Ascending aorta (tissue), 2 donors: ENCODE data around the gene FRAT2. TPM values are rescaled to one million over a fixed set of nuclear protein-coding genes. Genes with fewer than 3 reads are reported as not detected.

Experiments used
- DNase-seq, 2 donors: peaks; one replicate each; pipeline ENCODE4 v3.0.0-alpha.2; 2019; ENCODE audit warnings: low spot score in 2 of 2
- H3K27ac ChIP-seq, 2 donors: fragments of 200-600 bp; sonication (generic); one replicate each; pipeline ENCODE4 v1.5.1; 2016 to 2017; ENCODE audit warnings: mild to moderate bottlenecking in 1 of 2
- H3K27me3 ChIP-seq: fragments of 200-600 bp; sonication (generic); one replicate; pipeline ENCODE4 v1.5.1; 2017
- H3K36me3 ChIP-seq, 2 donors: fragments of 200-600 bp; sonication (generic); one replicate each; pipeline ENCODE4 v1.5.1; 2016
- H3K4me1 ChIP-seq, 2 donors: fragments of 200-600 bp; sonication (generic); one replicate each; pipeline ENCODE4 v1.5.1; 2016 to 2017; ENCODE audit warnings: mild to moderate bottlenecking in 1 of 2
- H3K4me3 ChIP-seq, 2 donors: fragments of 200-600 bp; sonication (generic); one replicate each; pipeline ENCODE4 v1.5.1; 2016 to 2017; ENCODE audit warnings: mild to moderate bottlenecking in 1 of 2
- H3K9me3 ChIP-seq, 2 donors: fragments of 200-600 bp; sonication (generic); one replicate each; pipeline ENCODE4 v1.5.1; 2016
- intact Hi-C: fragments of 100-400 bp; cut with DNase I; formaldehyde crosslinking; loops from one replicate; pipeline ENCODE4 v1.15.1; 2023
- total RNA-seq: library from RNA; depleted of rRNA; stranded (reverse); fragments of >200 nt; gene quantifications from one replicate; pipeline ENCODE4 v1.1.0, GENCODE V29; 2016
- TF ChIP-seq, protein P1 (sequence below), 3 experiments: fragments of 200-600 bp in 2 of 3; fragments of 450-650 bp in 1 of 3; sonication (generic) in 2 of 3; IDR thresholded peaks; one replicate each; pipeline ENCODE4 v1.5.1; 2016 to 2019; ENCODE audit warnings: antibody characterized with exemption in 3 of 3, mild to moderate bottlenecking in 1 of 3, moderate library complexity in 1 of 3

The FRAT2 gene
- total RNA-seq, 1 donor from 2014 or later: 32.0 TPM

DNA sequence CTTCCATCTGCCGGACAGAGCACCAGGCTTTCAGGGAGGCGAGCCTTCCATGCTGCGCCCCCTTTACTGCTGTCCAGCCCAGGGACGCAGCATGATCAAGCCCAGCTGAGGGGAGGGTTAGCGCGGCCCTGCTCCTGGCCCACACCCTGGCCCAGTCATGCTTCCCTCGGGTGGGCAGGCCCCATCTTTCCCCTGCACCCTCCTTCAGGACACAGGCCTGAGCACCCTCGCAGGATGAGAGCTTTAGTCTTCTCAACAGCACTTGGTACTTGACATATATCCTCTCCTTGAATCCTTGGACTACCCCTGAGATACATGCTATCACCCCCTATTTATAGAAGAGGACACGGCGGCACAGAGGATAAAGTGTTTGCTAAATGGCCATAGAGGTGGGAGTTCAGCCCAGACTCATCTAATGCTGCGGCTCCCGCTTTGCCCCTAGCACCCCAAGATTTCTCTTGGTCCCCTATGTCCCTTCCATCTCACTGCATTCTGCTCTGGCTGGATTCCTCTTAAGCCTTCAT, 32.7 kb upstream of the FRAT2 start:
- H3K4me1 ChIP-seq: no peaks in the 10 kb centered on the region
- no peaks in the 10 kb centered on the region for H3K9me3 ChIP-seq
- intact Hi-C loops: no loop called here
- no peak overlapping the region for H3K27ac ChIP-seq
- no peak for DNase-seq
- no peak overlapping the region for H3K4me3 ChIP-seq
- H3K36me3 ChIP-seq: peaks cover 25 to 60% of the 10 kb centered on the region in 2 donors
- TF ChIP-seq, protein P1, sequence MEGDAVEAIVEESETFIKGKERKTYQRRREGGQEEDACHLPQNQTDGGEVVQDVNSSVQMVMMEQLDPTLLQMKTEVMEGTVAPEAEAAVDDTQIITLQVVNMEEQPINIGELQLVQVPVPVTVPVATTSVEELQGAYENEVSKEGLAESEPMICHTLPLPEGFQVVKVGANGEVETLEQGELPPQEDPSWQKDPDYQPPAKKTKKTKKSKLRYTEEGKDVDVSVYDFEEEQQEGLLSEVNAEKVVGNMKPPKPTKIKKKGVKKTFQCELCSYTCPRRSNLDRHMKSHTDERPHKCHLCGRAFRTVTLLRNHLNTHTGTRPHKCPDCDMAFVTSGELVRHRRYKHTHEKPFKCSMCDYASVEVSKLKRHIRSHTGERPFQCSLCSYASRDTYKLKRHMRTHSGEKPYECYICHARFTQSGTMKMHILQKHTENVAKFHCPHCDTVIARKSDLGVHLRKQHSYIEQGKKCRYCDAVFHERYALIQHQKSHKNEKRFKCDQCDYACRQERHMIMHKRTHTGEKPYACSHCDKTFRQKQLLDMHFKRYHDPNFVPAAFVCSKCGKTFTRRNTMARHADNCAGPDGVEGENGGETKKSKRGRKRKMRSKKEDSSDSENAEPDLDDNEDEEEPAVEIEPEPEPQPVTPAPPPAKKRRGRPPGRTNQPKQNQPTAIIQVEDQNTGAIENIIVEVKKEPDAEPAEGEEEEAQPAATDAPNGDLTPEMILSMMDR (IDR thresholded peaks at IDR 0.05): no peak
- H3K27me3 ChIP-seq: no peaks in the 10 kb centered on the region

DNA sequence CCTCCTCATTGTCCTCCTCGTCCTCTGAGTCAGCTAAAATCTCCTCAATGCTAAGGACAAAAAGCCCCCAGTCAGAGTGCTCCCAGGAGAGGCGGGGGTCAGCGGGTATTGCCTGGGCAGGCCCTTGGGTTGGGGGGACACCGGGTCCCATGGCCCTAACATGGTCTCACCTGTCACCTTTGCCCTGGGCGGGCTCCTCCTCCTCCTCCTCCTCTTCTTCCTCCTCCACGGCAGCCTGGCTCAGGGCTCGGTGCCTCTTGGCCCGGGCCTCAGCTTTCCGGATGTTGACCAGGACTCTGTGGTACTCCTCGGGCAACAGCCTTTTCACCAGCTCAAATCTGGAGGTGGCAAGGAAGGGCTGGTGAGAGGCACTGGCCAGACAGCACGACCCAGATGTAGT, 32.0 kb upstream of the FRAT2 start:
- H3K36me3 ChIP-seq: peaks cover 19 to 54% of the 10 kb centered on the region in 2 donors
- no peaks in the 10 kb centered on the region for H3K4me1 ChIP-seq
- intact Hi-C loops: no loop called here
- no peak overlapping the region for H3K27ac ChIP-seq
- TF ChIP-seq, protein P1 (IDR thresholded peaks at IDR 0.05): no peak
- H3K27me3 ChIP-seq: no peaks in the 10 kb centered on the region
- no peak overlapping the region for H3K4me3 ChIP-seq
- no peaks in the 10 kb centered on the region for H3K9me3 ChIP-seq
- no peak for DNase-seq

DNA sequence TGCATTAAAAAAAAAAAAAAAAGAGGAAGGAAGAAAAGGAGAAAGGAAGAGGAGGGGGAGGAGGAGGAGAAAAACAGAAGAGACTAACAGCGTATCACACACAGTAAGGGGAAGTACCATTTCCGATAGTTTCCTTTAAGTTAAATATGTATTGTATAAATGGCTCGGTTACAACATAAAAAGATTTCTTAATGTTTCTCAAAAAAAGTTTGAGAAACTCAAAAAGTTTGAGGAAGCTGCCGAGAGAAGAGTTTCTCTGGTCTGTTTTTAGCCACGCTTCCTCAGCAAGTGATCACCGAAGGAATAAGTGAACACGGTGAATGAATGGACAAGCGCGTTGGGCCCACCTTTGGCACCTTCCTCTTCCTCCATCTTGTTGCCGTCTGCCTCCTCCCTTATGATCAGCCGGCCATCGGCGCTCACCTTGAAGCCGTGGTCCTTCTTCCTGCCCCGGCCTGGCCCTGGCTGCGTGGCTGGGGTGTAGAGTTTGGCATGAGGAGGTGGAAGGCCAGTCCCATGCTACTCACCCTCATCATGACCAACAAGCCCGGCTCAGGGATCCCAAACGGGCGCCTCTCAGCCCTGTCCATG, 31.3 kb upstream of the FRAT2 start:
- Histone ChIP-seq H3K27me3 (no peaks in the 10 kb centered on the region), H3K4me3 (no peak overlapping the region), H3K27ac (no peak overlapping the region), H3K36me3 (peaks cover 17 to 47% of the 10 kb centered on the region in 2 donors), H3K4me1 (no peaks in the 10 kb centered on the region), H3K9me3 (no peaks in the 10 kb centered on the region)
- intact Hi-C loops: no loop called here
- TF ChIP-seq, protein P1 (IDR thresholded peaks at IDR 0.05): no peak
- no peak for DNase-seq

DNA sequence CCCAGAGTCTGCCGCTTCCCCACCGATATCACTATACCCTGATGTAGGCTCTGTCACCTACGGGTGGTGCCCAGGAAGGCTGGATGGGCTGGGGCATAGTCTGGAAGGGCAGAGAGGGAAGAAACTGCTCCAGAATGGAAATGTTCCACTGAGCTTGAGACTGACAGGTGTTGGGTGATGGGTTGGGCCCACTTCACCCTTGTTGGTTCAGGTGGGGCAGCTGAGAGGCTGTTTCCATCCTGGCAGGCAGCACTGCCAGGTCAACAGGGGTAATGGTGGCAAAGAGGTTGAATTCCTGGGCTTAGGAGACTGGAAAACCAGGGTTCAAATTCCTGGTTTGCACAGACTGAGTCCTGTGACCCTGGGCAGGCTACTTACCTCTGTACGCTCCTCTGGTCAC, 28.5 kb upstream of the FRAT2 start:
- intact Hi-C loops: no loop called here
- no peaks in the 10 kb centered on the region for H3K9me3 ChIP-seq
- peaks cover 12 to 39% of the 10 kb centered on the region in 2 donors for H3K36me3 ChIP-seq
- no peaks in the 10 kb centered on the region for H3K4me1 ChIP-seq
- no peak for DNase-seq
- H3K27ac ChIP-seq: no peak overlapping the region
- TF ChIP-seq, protein P1 (IDR thresholded peaks at IDR 0.05): no peak
- H3K27me3 ChIP-seq: no peaks in the 10 kb centered on the region
- no peak overlapping the region for H3K4me3 ChIP-seq

GRCh38 chr10:97362310-97363033, 27.9 kb upstream of the FRAT2 start:
- TF ChIP-seq, protein P1 (IDR thresholded peaks at IDR 0.05): no peak
- H3K36me3 ChIP-seq: peaks cover 12 to 42% of the 10 kb centered on the region in 2 donors

More at GRCh38 chr10:97362310-97363033, 27.9 kb upstream of the FRAT2 start:
- H3K9me3 ChIP-seq: no peaks in the 10 kb centered on the region
- H3K4me1 ChIP-seq: no peaks in the 10 kb centered on the region
- no peaks in the 10 kb centered on the region for H3K27me3 ChIP-seq
- intact Hi-C loops: no loop called here
- DNase-seq: no peak
- no peak overlapping the region for H3K4me3 ChIP-seq
- no peak overlapping the region for H3K27ac ChIP-seq
